GM10847 (cell line): Measurements from ENCODE around the gene OLIG2.

Source experiments
- POLR2A ChIP-seq: IDR thresholded peaks from 2 replicates; pipeline ENCODE4 v1.6.1; 2011; ENCODE audit not compliant: insufficient read length; ENCODE audit errors: extremely low read depth

Gene OLIG2

GRCh38 chr21:33036430-33037162 lies 10.9 kb downstream of the OLIG2 start:
- no peak for TF ChIP-seq POLR2A

GRCh38 chr21:33037501-33037900 lies 11.8 kb downstream of the OLIG2 start:
- no peak for TF ChIP-seq POLR2A

GRCh38 chr21:33039536-33039935 lies 13.8 kb downstream of the OLIG2 start:
- no peak for TF ChIP-seq POLR2A

GRCh38 chr21:33040215-33040614 lies 14.5 kb downstream of the OLIG2 start:
- no peak for TF ChIP-seq POLR2A

GRCh38 chr21:33041981-33042380 lies 16.2 kb downstream of the OLIG2 start:
- no peak for TF ChIP-seq POLR2A

GRCh38 chr21:33042812-33043211 lies 17.1 kb downstream of the OLIG2 start:
- no peak for TF ChIP-seq POLR2A

GRCh38 chr21:33046455-33046854 lies 20.7 kb downstream of the OLIG2 start:
- no peak for TF ChIP-seq POLR2A

- no peak for TF ChIP-seq POLR2A
Measured at GRCh38 chr21:33047231-33047630, 21.5 kb downstream of the OLIG2 start.

- TF ChIP-seq POLR2A: no peak
Measured at GRCh38 chr21:33051925-33052324, 26.2 kb downstream of the OLIG2 start.

- TF ChIP-seq POLR2A: no peak
Measured at GRCh38 chr21:33053951-33054350, 28.2 kb downstream of the OLIG2 start.

GRCh38 chr21:33055991-33056390 lies 30.3 kb downstream of the OLIG2 start:
- no peak for TF ChIP-seq POLR2A

GRCh38 chr21:33057385-33057940 lies 31.7 kb downstream of the OLIG2 start:
- TF ChIP-seq POLR2A: no peak

GRCh38 chr21:33058527-33058926 lies 32.8 kb downstream of the OLIG2 start:
- no peak for TF ChIP-seq POLR2A

GRCh38 chr21:33058957-33059356 lies 33.2 kb downstream of the OLIG2 start:
- TF ChIP-seq POLR2A: no peak

GRCh38 chr21:33059380-33059841 lies 33.7 kb downstream of the OLIG2 start:
- no peak for TF ChIP-seq POLR2A

GRCh38 chr21:33061233-33061632 lies 35.5 kb downstream of the OLIG2 start:
- no peak for TF ChIP-seq POLR2A
